Neural crest cell (in vitro differentiated cells): ENCODE data around the gene KMT2E. TPM values are rescaled to one million over a fixed set of nuclear protein-coding genes. Genes with fewer than 3 reads are reported as not detected.

Experiments used
- DNase-seq: peaks from one replicate; pipeline ENCODE4 v3.0.0; 2021; ENCODE audit warnings: low read depth, mixed read lengths, low spot score
- H3K27ac Mint-ChIP-seq: one replicate; pipeline ENCODE4 v1.8.0; 2021; ENCODE audit warnings: mild to moderate bottlenecking, mixed read lengths; ENCODE audit not compliant: unreplicated experiment
- H3K27me3 Mint-ChIP-seq: 2 replicates; pipeline ENCODE4 v1.8.0; 2021; ENCODE audit warnings: low read depth, mild to moderate bottlenecking, mixed read lengths
- H3K36me3 Mint-ChIP-seq: 2 replicates; pipeline ENCODE4 v1.8.0; 2021; ENCODE audit warnings: low read depth, mild to moderate bottlenecking, mixed read lengths
- H3K4me1 Mint-ChIP-seq: 2 replicates; pipeline ENCODE4 v1.8.0; 2021; ENCODE audit warnings: mixed read lengths
- H3K4me3 Mint-ChIP-seq: one replicate; pipeline ENCODE4 v1.8.0; 2021; ENCODE audit warnings: mild to moderate bottlenecking, mixed read lengths
- H3K9me3 Mint-ChIP-seq: 2 replicates; pipeline ENCODE4 v1.8.0; 2021; ENCODE audit warnings: mixed read lengths
- CTCF ChIP-seq: fragments of 200-600 bp; sonication (generic); conservative IDR thresholded peaks from 2 replicates; pipeline ENCODE4 v1.5.0; 2021; ENCODE audit warnings: antibody characterized with exemption, mild to moderate bottlenecking
- total RNA-seq: library from RNA; stranded (reverse); gene quantifications from 2 replicates; pipeline ENCODE4 v1.2.1, GENCODE V29; 2021

The KMT2E gene
- total RNA-seq, 1 donor from 2014 or later = 75.5 TPM

GRCh38 chr7:105006367-105007136 is 7.5 kb upstream of the KMT2E start:
- H3K4me3 Mint-ChIP-seq = peak overlapping the region; percentile 20
- DNase-seq = no peak
- H3K4me1 Mint-ChIP-seq = peaks cover 74% of the 10 kb centered on the region
- peaks cover 6% of the 10 kb centered on the region for H3K36me3 Mint-ChIP-seq
- no peaks in the 10 kb centered on the region for H3K9me3 Mint-ChIP-seq
- H3K27ac Mint-ChIP-seq = no peak overlapping the region
- TF ChIP-seq CTCF = peak; percentile 32
- no peaks in the 10 kb centered on the region for H3K27me3 Mint-ChIP-seq

GRCh38 chr7:105007298-105007697 is 6.7 kb upstream of the KMT2E start:
- H3K27ac Mint-ChIP-seq = no peak overlapping the region
- H3K9me3 Mint-ChIP-seq = no peaks in the 10 kb centered on the region
- peaks cover 6% of the 10 kb centered on the region for H3K36me3 Mint-ChIP-seq
- no peak overlapping the region for H3K4me3 Mint-ChIP-seq
- DNase-seq = no peak
- TF ChIP-seq CTCF = no peak
- H3K27me3 Mint-ChIP-seq = peaks cover 1% of the 10 kb centered on the region
- peaks cover 73% of the 10 kb centered on the region for H3K4me1 Mint-ChIP-seq

- Mint-ChIP-seq H3K36me3 (peaks cover 12% of the 10 kb centered on the region), H3K27ac (peak overlapping the region; percentile 60), H3K4me3 (peak overlapping the region; percentile 100), H3K27me3 (peaks cover 13% of the 10 kb centered on the region), H3K4me1 (peaks cover 60% of the 10 kb centered on the region), H3K9me3 (no peaks in the 10 kb centered on the region)
- no peak for DNase-seq
- no peak for TF ChIP-seq CTCF
These were observed 4.1 kb upstream of the KMT2E start for GRCh38 chr7:105009667-105010503.

GRCh38 chr7:105010504-105011130 is 3.4 kb upstream of the KMT2E start:
- Mint-ChIP-seq H3K27me3 (peaks cover 13% of the 10 kb centered on the region), H3K4me3 (peak overlapping the region; percentile 100), H3K36me3 (peaks cover 12% of the 10 kb centered on the region), H3K9me3 (no peaks in the 10 kb centered on the region), H3K4me1 (peaks cover 57% of the 10 kb centered on the region), H3K27ac (peak overlapping the region; percentile 60)
- no peak for TF ChIP-seq CTCF
- no peak for DNase-seq

GRCh38 chr7:105011141-105011830 is 2.7 kb upstream of the KMT2E start:
- Mint-ChIP-seq H3K9me3 (no peaks in the 10 kb centered on the region), H3K4me3 (peak overlapping the region; percentile 100), H3K4me1 (peaks cover 60% of the 10 kb centered on the region), H3K27me3 (peaks cover 13% of the 10 kb centered on the region), H3K36me3 (peaks cover 12% of the 10 kb centered on the region), H3K27ac (peak overlapping the region; percentile 100)
- no peak for TF ChIP-seq CTCF
- no peak for DNase-seq
